HepG2 (cell line): Measurements from ENCODE around the gene UBFD1. TPM values are rescaled to one million over a fixed set of nuclear protein-coding genes. Genes with fewer than 3 reads are reported as not detected.

Experiments used
- BCL3 ChIP-seq: sonication (generic); formaldehyde crosslinking; IDR thresholded peaks from 2 replicates; pipeline ENCODE4 v1.5.1; 2020; ENCODE audit warnings: mild to moderate bottlenecking, missing genetic modification reagents, moderate library complexity
- DPF2 ChIP-seq: sonication (generic); formaldehyde crosslinking; IDR thresholded peaks from 2 replicates; pipeline ENCODE4 v1.4.0; 2020; ENCODE audit warnings: mild to moderate bottlenecking, low read depth, missing genetic modification reagents, borderline replicate concordance
- FOXC1 ChIP-seq: sonication (generic); formaldehyde crosslinking; IDR thresholded peaks from 2 replicates; pipeline ENCODE4 v1.8.0; 2022; ENCODE audit warnings: mild to moderate bottlenecking, missing genetic modification reagents, borderline replicate concordance
- HMG20B ChIP-seq: conservative IDR thresholded peaks from 2 replicates; pipeline ENCODE4 v1.6.1; 2016; ENCODE audit warnings: missing genetic modification reagents, missing compliant biosample characterization
- HNRNPLL ChIP-seq: fragments of 200-400 bp; formaldehyde crosslinking; IDR thresholded peaks from 2 replicates; pipeline ENCODE4 v1.6.1; 2017; ENCODE audit warnings: mild to moderate bottlenecking, low read depth, low read length; ENCODE audit not compliant: poor library complexity, severe bottlenecking
- HOXD1 ChIP-seq: sonication (generic); formaldehyde crosslinking; IDR thresholded peaks from 2 replicates; pipeline ENCODE4 v1.5.0; 2020; ENCODE audit warnings: missing genetic modification reagents
- KLF15 ChIP-seq: sonication (generic); formaldehyde crosslinking; IDR thresholded peaks from 2 replicates; pipeline ENCODE4 v1.8.1; 2023; ENCODE audit warnings: borderline replicate concordance, mild to moderate bottlenecking, inconsistent platforms, missing genetic modification reagents, mixed read lengths
- MLLT10 ChIP-seq: sonication (generic); formaldehyde crosslinking; IDR thresholded peaks from 2 replicates; pipeline ENCODE4 v1.4.0; 2020; ENCODE audit warnings: missing genetic modification reagents
- MTA3 ChIP-seq: sonication (generic); formaldehyde crosslinking; IDR thresholded peaks from 2 replicates; pipeline ENCODE4 v1.4.0; 2020; ENCODE audit warnings: missing genetic modification reagents
- NR2C2 ChIP-seq: sonication (generic); formaldehyde crosslinking; IDR thresholded peaks from 2 replicates; pipeline ENCODE4 v1.4.0; 2020; ENCODE audit warnings: missing genetic modification reagents, mild to moderate bottlenecking, moderate library complexity, borderline replicate concordance
- ZBED4 ChIP-seq: sonication (generic); formaldehyde crosslinking; IDR thresholded peaks from 2 replicates; pipeline ENCODE4 v1.4.0; 2020; ENCODE audit warnings: missing genetic modification reagents, borderline replicate concordance
- ZFY ChIP-seq: sonication (generic); formaldehyde crosslinking; IDR thresholded peaks from 2 replicates; pipeline ENCODE4 v1.4.0; 2020; ENCODE audit warnings: missing genetic modification reagents
- ZNF20 ChIP-seq: sonication (generic); formaldehyde crosslinking; IDR thresholded peaks from 2 replicates; pipeline ENCODE4 v1.4.0; 2020; ENCODE audit warnings: mild to moderate bottlenecking, moderate library complexity, missing genetic modification reagents
- ZNF333 ChIP-seq: sonication (generic); formaldehyde crosslinking; IDR thresholded peaks from 2 replicates; pipeline ENCODE4 v1.4.0; 2020; ENCODE audit warnings: mild to moderate bottlenecking, missing genetic modification reagents, borderline replicate concordance
- ZNF552 ChIP-seq: sonication (generic); formaldehyde crosslinking; IDR thresholded peaks from 2 replicates; pipeline ENCODE4 v1.9.0; 2022; ENCODE audit warnings: missing genetic modification reagents, mild to moderate bottlenecking, borderline replicate concordance
- ZNF577 ChIP-seq: sonication (generic); formaldehyde crosslinking; IDR thresholded peaks from 2 replicates; pipeline ENCODE4 v1.4.0; 2020; ENCODE audit warnings: mild to moderate bottlenecking, low read depth, missing genetic modification reagents, borderline replicate concordance
- ZNF619 ChIP-seq: sonication (generic); formaldehyde crosslinking; IDR thresholded peaks from 2 replicates; pipeline ENCODE4 v1.4.0; 2020; ENCODE audit warnings: mild to moderate bottlenecking, missing genetic modification reagents
- ZNF790 ChIP-seq: sonication (generic); formaldehyde crosslinking; IDR thresholded peaks from 2 replicates; pipeline ENCODE4 v1.8.0; 2022; ENCODE audit warnings: missing genetic modification reagents, mild to moderate bottlenecking, borderline replicate concordance
- ZNF841 ChIP-seq: sonication (generic); formaldehyde crosslinking; IDR thresholded peaks from 2 replicates; pipeline ENCODE4 v1.8.1; 2023; ENCODE audit warnings: missing genetic modification reagents, borderline replicate concordance
- ZNF879 ChIP-seq: sonication (generic); formaldehyde crosslinking; IDR thresholded peaks from 2 replicates; pipeline ENCODE4 v1.8.1; 2023; ENCODE audit warnings: missing genetic modification reagents
- polyA plus RNA-seq, 8 experiments: library from polyadenylated mRNA; depleted of rRNA in 3 of 8; stranded (reverse) in 7 of 8; unstranded in 1 of 8; fragments of >200 nt; fragmentation: Illumina TruSeq in 4 of 8; extraction: Trizol in 4 of 8; gene quantifications; 2 replicates each; pipeline versions ENCODE4 v1.2.1 to v1.2.3, GENCODE V29; 2011 to 2016; ENCODE audit warnings: low read depth in 4 of 8, missing spikeins in 1 of 8, mixed read lengths in 1 of 8; ENCODE audit not compliant: insufficient read depth in 1 of 8
- total RNA-seq, 5 experiments: library from RNA; depleted of rRNA; stranded (reverse); fragments of >200 nt; fragmentation: Illumina TruSeq; extraction: Trizol; gene quantifications; 2 replicates each; pipeline ENCODE4 v1.2.3, GENCODE V29; 2016; ENCODE audit warnings: low read depth in 1 of 5
- TF ChIP-seq, protein P1 (sequence below): sonication (generic); formaldehyde crosslinking; IDR thresholded peaks from 2 replicates; pipeline ENCODE4 v1.5.1; 2020; ENCODE audit warnings: missing genetic modification reagents, mild to moderate bottlenecking, borderline replicate concordance
- TF ChIP-seq, protein P2 (sequence below): sonication (generic); IDR thresholded peaks from 2 replicates; pipeline ENCODE4 v1.6.1; 2016; ENCODE audit warnings: low read depth, borderline replicate concordance

The UBFD1 gene
- total and polyA plus RNA-seq, 2 of the 13 experiments (the other 11 are each of a cell fraction or from before 2014, with no cell fraction given), result 100 to 111 TPM

- no peak for TF ChIP-seq ZNF841 (CRISPR knock-in tag)
- no peak for TF ChIP-seq ZNF790
- TF ChIP-seq ZNF577 (CRISPR knock-in tag), result no peak
- no peak for TF ChIP-seq MLLT10 (CRISPR knock-in tag)
- TF ChIP-seq DPF2 (CRISPR knock-in tag), result peak; percentile 98
- no peak for TF ChIP-seq ZNF879 (CRISPR knock-in tag)
- no peak for TF ChIP-seq KLF15 (CRISPR knock-in tag)
- no peak; the same call in 1 of the 2 replicates for TF ChIP-seq ZNF619
- TF ChIP-seq ZNF20 (CRISPR knock-in tag), result no peak
- TF ChIP-seq BCL3 (CRISPR knock-in tag), result 0 out of 2 replicates have a peak, but pooled peaks have one; percentile 38
- peak; percentile 52; the same call in 1 of the 2 replicates for TF ChIP-seq ZBED4 (CRISPR knock-in tag)
- TF ChIP-seq HOXD1 (CRISPR knock-in tag), result peak; percentile 38; the same call in 1 of the 2 replicates
- TF ChIP-seq ZFY (CRISPR knock-in tag), result no peak
- TF ChIP-seq ZNF552 (CRISPR knock-in tag), result no peak
- TF ChIP-seq, protein P1, sequence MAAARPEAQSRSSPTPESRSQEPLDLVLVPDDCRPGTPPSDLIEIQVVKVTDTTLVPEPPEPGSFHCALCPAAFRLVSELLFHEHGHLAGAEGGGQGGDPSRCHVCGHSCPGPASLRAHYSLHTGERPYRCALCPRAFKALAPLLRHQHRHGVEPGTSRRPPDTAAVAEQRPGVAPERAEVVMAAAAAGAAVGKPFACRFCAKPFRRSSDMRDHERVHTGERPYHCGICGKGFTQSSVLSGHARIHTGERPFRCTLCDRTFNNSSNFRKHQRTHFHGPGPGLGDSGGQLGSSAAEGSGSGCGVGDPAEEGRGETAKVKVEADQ (CRISPR knock-in tag), result 0 out of 2 replicates have a peak, but pooled peaks have one; percentile 18
- peak; percentile 94 for TF ChIP-seq HMG20B
- no peak for TF ChIP-seq HNRNPLL
- TF ChIP-seq NR2C2 (CRISPR knock-in tag), result peak; percentile 86
- peak; percentile 60; the same call in 1 of the 2 replicates for TF ChIP-seq FOXC1 (CRISPR knock-in tag)
- no peak for TF ChIP-seq ZNF333
- TF ChIP-seq, protein P2, sequence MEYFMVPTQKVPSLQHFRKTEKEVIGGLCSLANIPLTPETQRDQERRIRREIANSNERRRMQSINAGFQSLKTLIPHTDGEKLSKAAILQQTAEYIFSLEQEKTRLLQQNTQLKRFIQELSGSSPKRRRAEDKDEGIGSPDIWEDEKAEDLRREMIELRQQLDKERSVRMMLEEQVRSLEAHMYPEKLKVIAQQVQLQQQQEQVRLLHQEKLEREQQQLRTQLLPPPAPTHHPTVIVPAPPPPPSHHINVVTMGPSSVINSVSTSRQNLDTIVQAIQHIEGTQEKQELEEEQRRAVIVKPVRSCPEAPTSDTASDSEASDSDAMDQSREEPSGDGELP, result peak; percentile 100
- no peak for TF ChIP-seq MTA3
Observed at GRCh38 chr16:23539984-23540816, 17.3 kb upstream of the UBFD1 start (continued).
